ENCODE measurements around the gene RBM8A.
A peak's percentile ranks its signal among the peaks of the same experiment; 100 is the strongest.

The RBM8A gene

DNA sequence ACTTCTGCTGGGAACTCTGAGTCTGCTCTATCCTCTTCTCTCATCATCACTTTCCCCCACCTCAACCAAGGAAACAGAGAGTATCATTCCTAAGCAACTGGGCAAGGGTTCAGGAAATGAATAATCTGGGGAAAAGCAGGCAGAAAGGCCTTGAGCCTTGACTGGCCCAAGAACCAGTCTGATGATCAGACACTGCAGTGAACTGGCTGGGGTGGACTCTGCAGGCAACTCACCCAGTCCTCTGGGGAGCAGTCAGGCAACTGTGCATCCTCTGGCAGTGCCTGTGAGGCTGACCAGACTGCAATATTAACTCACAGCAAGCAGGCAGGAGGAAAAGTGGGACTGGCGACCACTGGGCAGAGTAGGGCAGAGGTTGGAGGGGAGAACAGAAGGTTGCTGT lies 42.6 kb downstream of the RBM8A start:
- DNase-seq = no peak

- no peak for DNase-seq
Measured at GRCh38 chr1:145879775-145880174, 47.5 kb downstream of the RBM8A start.

DNA sequence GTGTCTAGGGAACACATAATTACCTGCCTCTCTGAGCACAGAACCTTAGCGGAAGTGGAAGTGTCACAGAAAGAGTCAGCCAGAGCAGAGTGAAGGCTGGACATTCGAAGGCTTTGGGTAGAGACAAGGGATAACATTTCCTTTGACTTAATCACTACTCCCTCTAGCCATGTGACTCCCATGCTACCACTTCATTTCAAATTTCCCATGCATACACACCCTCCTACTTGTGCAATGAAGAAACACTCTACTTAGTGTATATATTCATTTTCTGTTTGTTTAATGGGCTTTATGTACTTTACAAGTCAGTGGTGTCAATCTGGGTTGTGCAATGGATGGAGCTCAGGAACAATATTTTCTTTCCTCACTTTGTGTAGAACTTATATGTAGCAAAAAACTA lies 48.6 kb downstream of the RBM8A start:
- DNase-seq = no peak

DNA sequence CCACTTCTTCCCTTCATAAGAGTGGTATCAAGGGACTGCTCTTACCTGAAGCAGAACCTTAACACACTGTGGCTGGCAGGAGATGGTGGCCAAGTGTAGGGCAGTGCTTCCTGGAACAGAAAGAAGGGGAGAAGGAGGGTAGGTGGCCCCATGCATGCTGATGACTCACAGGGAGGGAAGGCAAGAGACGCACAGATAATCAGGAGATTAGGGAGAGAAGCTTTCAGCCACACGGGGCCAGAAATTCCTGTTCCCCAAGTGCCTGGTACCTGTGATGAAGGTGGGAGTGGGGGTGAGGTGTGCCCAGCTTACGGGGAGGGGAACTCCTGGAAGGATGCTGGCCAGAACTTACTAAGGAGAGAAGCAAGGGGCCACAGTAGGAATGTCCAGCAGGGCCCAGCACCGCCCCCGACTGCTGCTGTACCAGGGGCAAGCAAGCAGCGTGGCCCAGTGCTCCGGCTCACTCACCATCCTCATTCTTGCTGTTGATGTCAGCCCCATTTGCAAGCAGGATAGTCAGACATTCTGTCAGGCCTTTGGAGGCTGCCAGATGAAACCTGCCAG lies 49.3 kb downstream of the RBM8A start:
- DNase-seq = no peak

DNA sequence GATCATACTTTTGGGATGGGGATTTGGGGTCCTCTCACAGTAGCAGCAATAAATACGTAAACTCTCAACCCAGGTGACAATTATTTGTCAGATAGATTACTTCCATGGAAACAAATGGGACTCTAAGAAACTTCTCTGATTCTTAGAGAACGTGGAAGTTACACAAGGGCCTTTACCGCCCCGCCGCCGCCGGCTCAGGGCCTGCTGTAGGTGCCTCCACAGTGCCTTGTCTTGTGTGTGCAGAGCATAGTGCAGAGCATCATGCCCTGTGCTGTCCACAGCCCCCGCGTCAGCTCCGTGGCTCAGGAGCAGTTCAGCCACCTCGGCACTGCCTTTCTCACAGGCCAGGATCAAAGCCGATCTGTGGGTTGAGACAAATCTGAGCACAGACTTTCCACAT lies 52.6 kb downstream of the RBM8A start:
- DNase-seq = no peak

GRCh38 chr1:145871994-145872924 lies 55.0 kb downstream of the RBM8A start:
- DNase-seq = peak in 46 of 56 donors; percentile 6 to 72 (median 36)
